Stimulated activated CD8-positive, alpha-beta memory T cell treated with anti-CD3 and anti-CD28 coated beads, Interleukin-4, amount 100 ng/mL, for 24 hours (primary cell): ENCODE data around the gene RNU1-3.
"Not testable (repeated sequence)": the region's sequence is repeated elsewhere in the genome, so short reads cannot be mapped to it uniquely, and the experiment has no call there.

Experiments
- DNase-seq: peaks from one replicate; pipeline ENCODE4 v3.0.0-alpha.2; 2020; ENCODE audit warnings: low read depth

Gene RNU1-3

DNA sequence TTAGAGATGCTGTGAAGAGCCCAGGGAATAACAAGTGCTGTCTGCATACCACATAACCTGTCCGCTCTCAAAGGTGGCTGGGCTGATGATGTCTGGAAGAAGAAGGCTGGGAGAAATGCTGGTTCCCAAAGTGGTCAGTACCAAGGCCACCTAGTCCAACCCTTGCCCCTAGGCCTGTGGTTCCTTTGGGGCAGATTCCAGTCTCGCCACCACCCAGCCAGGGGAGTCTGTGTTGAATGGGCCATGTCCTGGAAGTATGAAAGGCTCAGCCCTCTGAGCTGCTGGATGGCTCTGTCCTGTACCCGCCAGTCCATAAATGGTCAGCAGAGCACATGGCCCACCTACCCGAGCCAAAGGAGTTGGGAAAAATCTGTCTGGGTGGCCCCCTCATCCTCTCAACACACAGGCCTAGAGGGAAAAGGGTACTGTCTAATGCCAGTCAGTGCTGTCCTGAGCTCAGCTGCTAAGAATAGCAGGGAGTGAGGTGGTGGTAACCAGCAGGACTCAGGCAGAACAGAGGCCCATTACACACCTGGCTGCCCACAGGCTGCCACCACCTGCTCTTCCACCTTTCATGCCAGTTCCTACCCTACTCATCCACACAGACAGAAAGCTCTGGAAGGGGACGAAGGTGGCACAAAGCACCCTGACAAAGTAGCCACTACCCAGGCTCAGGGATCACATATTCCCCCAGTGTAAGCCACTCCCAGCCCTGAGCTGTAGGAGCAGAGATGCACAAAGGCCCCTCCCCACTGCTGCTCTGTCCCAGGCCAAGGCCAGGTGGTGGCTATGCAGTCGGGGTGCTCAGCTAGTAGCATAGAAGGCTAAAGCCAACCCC lies 28.6 kb downstream of the RNU1-3 start:
- not testable (repeated sequence) for DNase-seq

DNA sequence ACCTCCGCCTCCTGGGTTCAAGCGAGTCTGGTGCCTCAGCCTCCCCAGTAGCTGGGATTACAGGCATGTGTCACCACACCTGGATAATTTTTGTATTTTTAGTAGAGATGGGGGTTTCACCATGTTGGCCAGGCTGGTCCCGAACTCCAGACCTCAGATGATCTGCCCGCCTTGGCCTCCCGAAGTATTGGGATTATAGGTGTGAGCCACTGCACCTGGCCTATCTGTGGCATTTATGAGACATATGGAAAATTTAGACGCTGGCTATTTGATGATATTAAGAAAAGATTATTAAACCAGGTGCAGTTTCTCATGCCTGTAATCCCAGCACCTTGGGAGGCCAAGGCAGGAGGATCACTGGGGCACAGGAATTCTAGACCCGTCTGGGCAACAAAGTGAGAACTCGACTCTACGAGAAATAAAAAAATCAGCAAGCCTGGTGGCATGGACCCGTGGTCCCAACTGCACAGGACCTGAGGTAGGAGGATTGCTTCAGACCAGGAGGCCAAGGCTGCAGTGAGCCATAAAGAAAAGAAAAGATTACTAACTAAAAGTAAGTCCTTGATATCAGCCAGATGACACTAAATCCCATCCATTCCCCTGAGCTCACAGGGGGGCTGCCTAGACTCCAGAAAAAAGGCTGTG lies 30.1 kb downstream of the RNU1-3 start:
- not testable (repeated sequence) for DNase-seq

DNA sequence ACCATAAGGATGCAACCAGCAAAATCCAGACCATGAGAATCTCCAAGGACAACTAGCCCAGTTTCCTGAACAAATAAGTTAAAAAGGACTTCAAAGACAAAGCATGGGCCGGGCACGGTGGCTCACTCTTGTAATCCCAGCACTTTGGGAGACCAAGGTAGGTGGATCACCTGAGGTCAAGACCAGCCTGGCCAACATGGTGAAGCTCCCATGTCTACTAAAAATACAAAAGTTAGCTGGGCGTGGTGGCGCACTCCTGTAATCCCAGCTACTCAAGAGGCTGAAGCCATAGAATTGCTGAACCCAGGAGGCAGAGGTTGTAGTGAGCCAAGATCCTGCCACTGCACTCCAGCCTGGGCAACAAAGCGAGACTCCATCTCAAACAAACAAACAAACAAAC lies 30.8 kb downstream of the RNU1-3 start:
- DNase-seq, result not testable (repeated sequence)

DNA sequence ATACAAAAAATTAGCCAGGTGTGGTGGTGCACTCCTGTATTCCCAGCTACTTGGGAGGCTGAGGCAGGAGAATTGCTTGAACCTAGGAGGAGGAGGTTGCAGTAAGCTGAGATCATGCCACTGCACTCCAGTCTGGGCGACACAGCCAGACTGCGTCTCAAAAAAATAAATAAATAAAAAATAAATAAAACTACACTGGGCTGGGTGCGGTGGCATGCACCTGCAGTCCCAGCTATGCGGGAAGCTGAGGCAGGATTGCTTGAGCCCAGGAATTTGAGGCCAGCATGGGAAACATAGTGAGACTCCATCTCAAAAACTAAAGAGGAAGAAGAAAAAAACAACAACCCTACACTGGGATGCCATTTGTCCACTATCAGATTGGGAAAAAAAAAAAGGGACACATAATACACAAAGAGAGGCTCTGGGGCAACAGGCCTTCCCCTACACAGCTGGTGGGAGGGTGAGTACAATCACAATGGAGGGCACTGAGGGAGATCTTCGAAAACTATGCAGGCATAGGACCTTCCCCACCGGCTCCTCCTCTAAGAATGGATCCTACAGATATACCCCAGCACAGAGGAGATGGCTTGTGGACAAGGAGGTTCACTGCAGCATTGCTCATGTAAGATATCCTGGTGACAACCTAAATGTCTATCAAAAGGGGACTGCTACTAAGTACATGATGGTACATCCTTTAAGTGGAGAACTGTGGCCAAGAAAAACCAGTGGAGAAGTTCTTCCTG lies 33.0 kb downstream of the RNU1-3 start:
- not testable (repeated sequence) for DNase-seq

DNA sequence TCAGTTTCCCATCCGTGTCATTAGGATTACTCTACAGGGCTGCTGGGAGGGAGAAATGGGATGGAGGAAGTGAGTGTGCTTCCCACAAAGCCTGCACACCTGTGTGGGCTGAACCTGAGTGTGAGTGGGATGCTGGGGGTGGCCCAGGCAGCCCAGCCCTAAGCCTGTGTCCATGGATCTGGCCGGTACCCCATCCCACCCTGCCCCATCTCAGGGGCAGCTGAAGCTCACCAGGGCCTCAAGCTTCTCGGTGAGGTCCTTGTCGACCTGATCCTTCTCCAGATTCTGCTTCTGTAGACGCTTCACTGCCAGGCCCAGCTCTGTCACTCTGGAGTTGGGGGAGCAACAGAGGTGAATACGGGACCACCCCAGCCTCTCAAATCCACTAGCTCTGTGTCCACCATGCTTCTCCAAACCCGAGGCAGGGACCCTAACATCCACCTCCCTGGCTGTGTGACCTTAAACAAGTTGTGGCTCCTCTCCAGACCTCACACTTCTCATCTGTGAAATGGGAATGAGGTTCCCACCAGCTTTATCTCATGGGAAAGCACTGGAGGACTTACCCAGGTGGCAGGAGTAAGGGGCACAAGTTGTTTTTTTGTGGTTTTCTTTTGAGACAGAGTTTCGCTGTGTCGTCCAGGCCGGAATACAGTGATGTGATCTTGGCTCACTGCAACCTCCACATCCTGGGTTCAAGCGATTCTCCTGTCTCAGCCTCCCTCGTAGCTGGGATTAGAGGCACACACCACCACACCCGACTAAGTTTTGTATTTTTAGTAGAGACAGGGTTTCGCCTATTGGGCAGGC lies 34.5 kb downstream of the RNU1-3 start:
- DNase-seq, result not testable (repeated sequence)

DNA sequence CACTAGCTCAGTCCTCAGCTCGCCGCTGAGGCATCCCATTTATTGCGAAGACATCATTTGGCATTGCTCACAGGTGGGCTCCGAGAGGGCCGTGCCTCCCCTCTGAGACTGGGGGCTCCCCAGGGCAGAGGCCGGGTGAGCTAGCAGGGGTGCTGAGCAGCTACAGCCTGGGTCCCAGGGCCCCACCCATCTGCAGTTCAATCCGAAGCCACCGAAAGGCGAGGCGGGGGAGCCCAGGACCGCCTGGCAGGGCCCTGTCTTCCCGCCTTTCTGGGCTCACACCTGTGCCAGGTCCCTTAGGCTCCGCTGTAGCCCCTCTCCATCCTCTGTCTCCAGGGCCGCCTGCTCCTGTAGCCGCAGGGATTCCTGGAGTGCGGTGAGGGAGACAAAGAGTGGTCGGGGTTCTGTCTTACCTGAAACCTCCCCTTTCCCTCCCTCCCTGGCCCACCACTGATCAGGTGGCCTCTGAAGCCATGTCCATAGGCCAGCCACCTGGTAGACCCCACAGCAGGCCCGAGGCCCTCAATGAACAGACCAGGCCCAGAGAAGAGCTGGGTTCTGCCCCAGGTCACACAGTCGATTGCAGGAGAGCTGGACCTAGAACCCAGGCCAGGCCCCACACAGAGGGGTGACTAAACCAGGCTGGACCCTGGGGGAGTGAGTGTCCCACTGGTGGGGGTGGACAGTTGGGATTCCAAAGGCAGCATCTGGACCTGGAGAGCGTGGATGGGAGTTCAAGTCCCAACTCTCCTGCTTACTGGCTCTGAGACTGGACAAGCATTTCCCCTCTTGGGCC lies 35.3 kb downstream of the RNU1-3 start:
- DNase-seq, result no peak

DNA sequence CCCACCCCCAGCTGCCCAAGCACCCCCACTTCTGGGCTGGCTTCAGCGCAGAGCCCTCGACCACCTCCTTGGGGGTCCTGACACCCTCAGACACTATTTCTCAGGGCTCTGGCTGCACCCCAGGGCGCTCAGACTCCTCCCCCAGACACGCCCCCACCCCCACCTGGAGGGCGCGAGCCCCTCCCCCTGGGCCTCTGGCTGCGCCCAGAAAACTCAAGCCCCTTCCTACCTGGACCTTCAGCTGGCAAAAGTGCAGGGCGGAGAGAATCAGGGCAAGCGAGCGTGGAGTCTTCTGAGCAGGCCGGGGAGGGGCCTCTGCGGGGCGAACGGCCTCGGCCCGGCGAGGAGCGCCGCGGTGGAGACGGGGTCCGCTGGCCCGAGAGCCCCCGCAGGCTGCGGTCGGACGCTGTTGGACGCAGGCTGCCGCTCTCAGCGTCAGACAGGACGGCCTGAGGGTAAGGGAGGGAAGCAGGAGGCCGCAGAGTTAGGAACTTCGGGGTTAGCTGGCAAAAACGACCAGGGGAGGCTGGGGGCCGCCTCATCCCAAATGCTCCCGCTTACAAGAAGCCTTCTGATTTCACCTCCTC lies 36.0 kb downstream of the RNU1-3 start:
- no peak for DNase-seq

DNA sequence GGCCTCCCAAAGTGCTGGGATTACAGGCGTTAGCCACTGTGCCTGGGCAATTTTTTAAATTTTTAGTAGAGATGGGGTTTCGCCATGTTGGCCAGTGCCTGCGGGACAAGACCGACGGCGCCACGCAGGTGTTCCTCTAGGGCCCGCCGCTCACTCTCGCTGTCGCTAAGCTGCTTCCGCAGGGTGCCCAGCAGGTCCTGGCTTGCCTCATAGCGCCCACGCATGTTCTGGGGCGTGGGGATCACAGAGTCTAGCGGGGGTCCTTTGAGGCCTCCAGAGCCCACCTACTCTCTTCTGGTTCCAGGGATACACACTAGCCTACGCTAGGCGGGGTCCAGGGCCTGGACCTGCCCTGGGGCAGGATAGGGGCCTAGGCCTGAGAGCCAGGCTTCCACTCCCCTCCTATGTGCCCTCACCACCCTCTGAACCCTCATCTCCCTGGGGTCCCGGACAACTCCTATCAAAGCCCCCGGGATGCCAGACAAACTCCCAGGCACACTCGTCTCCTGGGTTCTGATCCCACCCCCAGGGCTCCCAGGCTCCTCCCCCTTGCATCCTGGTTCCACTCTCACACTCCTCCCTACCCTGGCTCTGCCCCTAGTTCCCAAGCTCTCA lies 36.7 kb downstream of the RNU1-3 start:
- DNase-seq, result not testable (repeated sequence)

DNA sequence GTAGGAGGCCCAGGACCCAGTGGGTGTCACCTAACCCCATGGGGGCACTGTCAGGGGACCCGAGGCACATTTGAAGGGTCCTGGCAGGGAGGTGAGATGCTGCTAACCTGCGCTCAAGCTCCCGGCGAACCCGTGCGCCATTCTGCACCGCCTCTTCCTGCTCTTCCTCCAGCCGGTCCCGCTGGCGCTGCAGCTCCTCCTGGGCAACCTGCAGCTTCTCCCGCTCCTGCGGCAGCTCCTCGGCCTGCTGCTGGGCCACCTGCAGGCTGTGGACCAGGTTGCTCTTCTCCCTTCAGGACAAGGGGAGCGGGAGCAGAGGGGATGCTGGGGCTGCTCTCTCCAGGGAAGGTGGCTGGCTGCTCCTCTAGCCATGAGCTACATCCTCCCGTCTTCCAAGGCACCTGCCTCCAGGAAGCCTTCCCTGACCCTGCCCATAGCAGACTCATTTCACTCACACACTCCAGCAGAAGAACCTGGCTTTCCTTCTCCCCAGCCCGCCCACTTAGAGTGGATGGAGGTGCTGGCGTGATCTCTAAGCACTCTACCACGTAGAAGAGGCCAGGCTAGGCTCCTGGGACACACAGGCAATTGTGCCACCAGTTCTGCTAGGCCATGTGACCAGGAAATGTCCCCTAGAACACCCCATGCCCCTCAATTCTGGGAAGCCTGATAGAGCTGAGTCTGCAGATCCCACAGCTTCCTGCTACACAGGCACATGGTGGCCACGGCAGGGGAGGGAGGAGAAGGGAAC lies 38.2 kb downstream of the RNU1-3 start:
- no peak for DNase-seq

DNA sequence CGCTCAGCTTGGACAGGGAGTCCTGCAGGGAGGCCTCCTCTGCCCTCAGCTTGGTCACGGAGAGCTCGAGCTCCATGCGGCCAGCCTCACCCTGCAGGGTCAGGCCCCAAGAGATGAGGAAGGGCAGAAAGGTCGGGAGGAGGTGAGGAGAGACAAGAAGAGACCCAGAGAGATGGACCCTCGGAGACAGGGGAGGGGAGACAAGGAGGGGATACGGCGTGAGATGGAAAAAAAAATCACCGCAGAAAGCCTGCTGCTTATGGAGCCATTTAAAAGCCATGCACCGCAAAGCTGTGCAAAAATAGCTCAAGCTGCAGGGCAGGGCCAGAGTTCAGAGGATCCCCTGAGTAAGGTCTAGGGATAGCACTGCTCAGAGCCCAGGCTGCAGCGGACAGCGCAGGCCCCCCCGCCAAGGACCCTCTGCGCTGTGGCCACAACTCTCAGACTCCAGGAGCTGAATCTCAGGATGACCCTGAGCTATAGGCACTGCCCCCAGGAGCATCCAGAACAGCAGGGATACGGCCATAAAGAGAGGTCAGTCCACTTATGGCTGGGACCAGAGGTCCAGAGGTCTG lies 40.3 kb downstream of the RNU1-3 start:
- DNase-seq, result not testable (repeated sequence)

DNA sequence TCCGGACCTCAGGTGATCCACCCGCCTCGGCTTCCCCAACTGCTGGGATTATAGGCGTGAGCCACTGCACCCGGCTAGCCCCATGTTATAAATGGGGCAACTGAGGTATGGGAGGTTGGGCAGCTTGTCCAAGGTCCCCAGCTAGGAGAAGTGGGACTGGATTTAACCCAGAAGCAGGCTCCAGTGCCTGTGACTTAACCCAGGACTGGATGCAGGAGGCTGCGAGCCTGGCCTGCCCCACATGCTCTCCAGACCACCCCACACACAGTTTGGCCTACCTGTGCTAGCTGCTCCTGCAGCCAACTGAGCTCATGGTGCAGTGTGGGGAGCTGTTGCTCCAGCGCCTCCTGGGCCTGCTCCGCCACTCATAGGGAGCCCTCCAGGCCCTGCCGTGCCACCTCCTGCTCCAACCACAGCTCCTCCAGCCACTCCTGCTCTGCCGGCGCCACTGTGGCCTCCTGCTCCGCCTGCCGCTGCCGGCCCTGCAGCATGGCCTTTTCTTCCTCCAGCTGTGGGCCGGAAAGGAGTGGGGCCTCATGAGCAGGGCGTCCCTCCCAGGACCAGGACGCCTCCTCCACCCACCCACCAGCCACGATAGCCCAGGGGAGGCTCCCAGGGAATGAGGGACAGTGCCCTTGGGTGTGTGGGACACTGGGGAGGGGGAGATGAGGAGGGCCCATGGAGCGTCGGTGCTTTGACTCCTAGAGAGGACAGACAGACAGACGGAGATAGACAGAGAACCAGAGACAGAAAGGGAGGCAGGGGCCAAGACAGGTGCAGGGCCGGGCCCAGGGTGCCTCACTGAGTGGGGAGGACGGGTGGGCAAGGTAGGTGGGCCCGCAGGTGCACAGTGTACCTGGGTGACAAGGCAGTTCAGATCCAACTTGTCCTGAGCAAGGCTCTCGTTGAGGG lies 41.0 kb downstream of the RNU1-3 start:
- no peak for DNase-seq

DNA sequence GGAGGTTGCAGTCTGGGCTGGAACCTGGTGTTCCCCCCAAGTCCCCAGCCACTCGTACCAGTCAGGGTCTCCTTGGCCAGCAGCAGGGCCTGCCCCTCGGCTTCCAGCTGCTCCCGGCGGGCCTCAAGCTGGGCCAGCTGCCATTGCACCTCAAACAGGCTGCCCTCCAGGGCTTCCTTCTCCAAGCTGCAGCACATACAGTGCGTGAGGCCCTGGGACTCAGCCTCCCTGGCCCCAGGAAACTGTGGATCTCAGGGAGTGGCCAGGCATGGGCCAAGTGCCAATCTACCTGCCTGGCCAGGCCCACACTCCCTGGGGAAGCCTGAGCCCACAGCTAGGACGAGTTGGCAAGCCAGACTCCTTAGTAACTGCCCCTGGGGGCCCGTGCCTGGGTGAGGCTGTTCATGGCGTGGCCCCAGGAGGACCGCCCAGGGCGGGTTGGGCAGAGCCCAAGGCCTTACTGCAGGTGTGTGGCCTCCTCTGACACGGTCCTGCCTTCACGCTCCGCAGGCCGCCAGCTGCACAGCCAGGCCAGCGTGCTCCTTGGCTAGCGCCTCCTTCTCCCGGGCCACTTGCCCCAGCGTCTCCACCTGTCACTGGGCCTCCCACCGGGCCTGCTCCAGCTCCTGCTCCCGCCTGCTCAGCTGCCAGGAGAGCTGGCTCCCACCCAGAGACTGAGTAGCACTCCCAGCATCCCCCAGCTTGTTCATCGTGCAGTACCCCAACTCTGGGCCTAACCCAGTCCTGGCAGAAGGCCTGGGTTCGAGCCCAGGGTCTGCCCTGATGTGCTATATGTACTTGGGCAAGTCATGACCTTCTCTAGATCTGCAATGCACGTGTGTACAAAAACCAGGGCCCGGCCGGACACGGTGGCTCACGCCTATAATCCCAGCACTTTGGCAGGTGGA lies 42.7 kb downstream of the RNU1-3 start:
- not testable (repeated sequence) for DNase-seq

DNA sequence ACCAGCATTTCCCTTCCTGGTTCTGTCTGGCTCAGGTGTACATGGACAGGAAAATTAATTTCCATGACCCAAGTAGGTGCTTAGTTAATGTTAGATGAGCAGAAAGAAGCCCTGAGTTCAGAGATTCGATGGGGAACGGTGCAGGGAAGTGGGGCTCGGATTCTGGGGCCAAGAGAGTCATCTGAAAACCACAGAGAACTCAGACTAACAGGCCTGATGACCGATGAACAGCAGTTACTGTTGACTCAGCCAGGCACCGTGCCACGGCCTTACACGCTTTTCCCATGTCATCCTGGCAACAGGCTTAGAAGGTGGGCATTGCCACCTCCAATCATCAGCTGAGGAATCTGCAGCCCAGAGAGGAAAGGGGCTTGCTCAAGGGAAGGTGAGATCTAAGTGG lies 43.4 kb downstream of the RNU1-3 start:
- not testable (repeated sequence) for DNase-seq

DNA sequence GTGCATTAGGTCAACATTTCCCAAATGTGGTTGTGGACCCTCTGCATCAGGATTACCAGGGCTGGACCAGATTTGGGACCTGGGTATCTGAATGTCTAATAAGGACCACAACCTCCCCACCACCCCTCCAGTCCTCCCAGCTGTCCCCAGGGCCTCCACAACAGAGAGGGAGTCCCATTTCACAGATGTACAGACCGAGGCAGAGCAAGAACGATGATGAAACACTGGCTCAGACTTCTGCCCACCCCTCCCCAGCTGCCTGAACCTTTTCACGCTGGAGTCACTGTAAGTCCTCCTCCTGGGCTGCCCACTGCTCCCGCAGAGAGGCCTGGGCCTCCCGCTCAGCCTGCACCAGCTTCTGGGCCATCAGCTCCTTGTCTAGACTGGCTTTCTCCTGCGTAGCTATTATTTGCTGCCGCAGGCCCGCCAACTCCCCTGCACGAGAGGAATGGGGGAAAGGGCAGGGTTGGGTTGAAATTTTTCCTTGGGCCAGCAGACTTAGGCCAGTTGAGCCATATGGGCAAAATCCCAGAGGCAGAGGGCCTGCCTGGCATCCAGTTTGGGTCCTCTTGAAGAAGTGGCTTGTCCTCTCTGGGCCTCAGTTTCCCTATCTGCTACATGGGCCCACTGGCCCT lies 45.0 kb downstream of the RNU1-3 start:
- DNase-seq, result not testable (repeated sequence)

DNA sequence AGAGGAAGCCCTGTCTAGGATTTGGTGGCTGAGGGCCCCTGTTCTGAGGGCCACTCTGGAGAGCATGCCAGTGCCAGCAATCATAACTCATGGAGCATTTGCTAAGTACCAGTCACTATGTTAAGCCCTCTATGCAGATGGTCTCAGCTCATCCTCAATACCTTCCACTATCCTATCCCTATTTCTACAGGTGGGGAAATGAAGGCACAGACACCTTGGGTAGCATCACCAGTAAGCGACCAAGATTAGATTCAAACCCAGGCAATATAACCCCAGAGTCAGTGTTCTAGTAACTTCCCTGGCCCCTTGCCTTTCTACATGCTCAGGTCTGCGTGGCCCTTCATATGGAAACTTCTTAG lies 45.5 kb downstream of the RNU1-3 start:
- DNase-seq, result no peak

DNA sequence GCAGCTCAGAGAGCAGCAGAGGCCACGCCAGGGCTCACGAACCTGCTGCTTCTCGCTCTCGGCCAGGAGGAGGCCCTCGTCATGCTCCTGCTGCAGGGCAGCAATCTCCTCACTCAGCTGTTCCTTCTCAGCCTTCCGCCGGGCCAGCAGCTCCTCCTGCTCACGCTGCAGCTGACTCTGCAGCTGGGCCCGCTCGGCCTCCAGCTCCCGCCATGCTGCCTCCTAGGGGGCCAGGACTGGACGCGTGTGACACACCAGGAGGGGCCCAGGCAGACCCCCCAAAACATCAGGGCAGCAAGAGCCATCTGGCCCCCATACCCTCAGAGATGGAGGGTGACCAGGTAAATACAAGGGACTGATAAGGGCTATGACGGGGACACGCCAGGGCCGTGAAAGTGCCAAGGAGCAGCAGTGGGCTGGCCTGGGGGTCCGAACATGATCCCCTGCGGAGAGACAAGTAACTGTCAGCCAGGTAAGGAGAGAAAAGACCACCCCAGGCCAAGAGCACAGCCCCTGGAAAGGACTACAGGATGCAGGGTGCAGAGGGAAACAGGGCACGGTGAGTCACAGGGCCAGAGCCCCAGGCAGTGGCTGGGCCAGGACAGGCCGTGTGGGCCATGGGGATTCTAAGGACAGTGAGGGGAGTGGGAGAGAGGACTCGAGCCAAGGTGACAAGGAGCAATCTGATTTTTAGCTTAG lies 46.8 kb downstream of the RNU1-3 start:
- not testable (repeated sequence) for DNase-seq
